Mesothelial cell of epicardium (in vitro differentiated cells): Measurements from ENCODE around the gene KRTAP5-9. TPM values are rescaled to one million over a fixed set of nuclear protein-coding genes. Genes with fewer than 3 reads are reported as not detected.
"Not testable (repeated sequence)": the region's sequence is repeated elsewhere in the genome, so short reads cannot be mapped to it uniquely, and the experiment has no call there.

Source experiments
- DNase-seq, 2 experiments: peaks; one replicate each; pipeline ENCODE4 v3.0.0; 2021; ENCODE audit warnings: low spot score in 2 of 2; ENCODE audit not compliant: unreplicated experiment in 2 of 2
- H3K27ac Mint-ChIP-seq: 2 replicates; pipeline ENCODE4 v1.8.0; 2021; ENCODE audit warnings: mixed read lengths
- H3K27me3 Mint-ChIP-seq: 2 replicates; pipeline ENCODE4 v1.8.0; 2021; ENCODE audit warnings: low read depth, mixed read lengths
- H3K36me3 Mint-ChIP-seq: 2 replicates; pipeline ENCODE4 v1.8.0; 2021; ENCODE audit warnings: mixed read lengths
- H3K4me1 Mint-ChIP-seq: 2 replicates; pipeline ENCODE4 v1.8.0; 2021; ENCODE audit warnings: mixed read lengths
- H3K4me3 Mint-ChIP-seq: 2 replicates; pipeline ENCODE4 v1.8.0; 2021; ENCODE audit warnings: mild to moderate bottlenecking, moderate library complexity, mixed read lengths
- H3K9me3 Mint-ChIP-seq: 2 replicates; pipeline ENCODE4 v1.8.0; 2021; ENCODE audit warnings: mixed read lengths
- CTCF ChIP-seq: fragments of 200-600 bp; sonication (generic); IDR thresholded peaks from one replicate; pipeline ENCODE4 v1.5.0; 2021; ENCODE audit warnings: antibody characterized with exemption; ENCODE audit not compliant: unreplicated experiment
- total RNA-seq: library from RNA; stranded (reverse); gene quantifications from 3 replicates; pipeline ENCODE4 v1.2.1, GENCODE V29; 2021

Gene KRTAP5-9
- total RNA-seq, 1 donor from 2014 or later, result 0.65 TPM

- Mint-ChIP-seq H3K4me3 (no peak overlapping the region), H3K36me3 (no peaks in the 10 kb centered on the region), H3K4me1 (no peaks in the 10 kb centered on the region), H3K27ac (no peak overlapping the region), H3K27me3 (peaks cover 3% of the 10 kb centered on the region), H3K9me3 (peaks cover 3% of the 10 kb centered on the region)
- TF ChIP-seq CTCF, result no peak
- no peak for DNase-seq
These were observed 20.5 kb upstream of the KRTAP5-9 start for GRCh38 chr11:71527576-71528210.

- DNase-seq, result no peak
- no peak for TF ChIP-seq CTCF
- H3K27me3 Mint-ChIP-seq, result peaks cover 3% of the 10 kb centered on the region
- no peaks in the 10 kb centered on the region for H3K36me3 Mint-ChIP-seq
- H3K27ac Mint-ChIP-seq, result no peak overlapping the region
- H3K4me3 Mint-ChIP-seq, result no peak overlapping the region
- H3K4me1 Mint-ChIP-seq, result peaks cover 8% of the 10 kb centered on the region
- H3K9me3 Mint-ChIP-seq, result no peaks in the 10 kb centered on the region
These were observed 17.6 kb upstream of the KRTAP5-9 start for GRCh38 chr11:71530602-71531001.

- H3K27ac Mint-ChIP-seq, result no peak overlapping the region
- no peak for TF ChIP-seq CTCF
- H3K4me1 Mint-ChIP-seq, result peaks cover 8% of the 10 kb centered on the region
- no peak overlapping the region for H3K4me3 Mint-ChIP-seq
- no peaks in the 10 kb centered on the region for H3K9me3 Mint-ChIP-seq
- no peaks in the 10 kb centered on the region for H3K36me3 Mint-ChIP-seq
- DNase-seq, result no peak
- H3K27me3 Mint-ChIP-seq, result no peaks in the 10 kb centered on the region
These were observed 16.1 kb upstream of the KRTAP5-9 start for GRCh38 chr11:71532036-71532610.

GRCh38 chr11:71534711-71535608 lies 13.3 kb upstream of the KRTAP5-9 start:
- H3K4me3 Mint-ChIP-seq, H3K27me3 Mint-ChIP-seq, H3K36me3 Mint-ChIP-seq, H3K9me3 Mint-ChIP-seq: not testable (repeated sequence)
- peaks cover 10% of the 10 kb centered on the region for H3K4me1 Mint-ChIP-seq
- peak in 1 of 2 experiments; percentile 20 for DNase-seq
- H3K27ac Mint-ChIP-seq, result peak overlapping the region; percentile 5

GRCh38 chr11:71535825-71536224 lies 12.4 kb upstream of the KRTAP5-9 start:
- no peaks in the 10 kb centered on the region for H3K36me3 Mint-ChIP-seq
- DNase-seq, result no peak
- peaks cover 10% of the 10 kb centered on the region for H3K4me1 Mint-ChIP-seq
- TF ChIP-seq CTCF, result no peak
- peaks cover 3% of the 10 kb centered on the region for H3K9me3 Mint-ChIP-seq
- H3K27ac Mint-ChIP-seq, result no peak overlapping the region
- H3K27me3 Mint-ChIP-seq, result no peaks in the 10 kb centered on the region
- H3K4me3 Mint-ChIP-seq, result no peak overlapping the region

GRCh38 chr11:71537537-71537936 lies 10.7 kb upstream of the KRTAP5-9 start:
- no peak for TF ChIP-seq CTCF
- Mint-ChIP-seq H3K9me3 (peaks cover 11% of the 10 kb centered on the region), H3K36me3 (no peaks in the 10 kb centered on the region), H3K4me1 (peaks cover 10% of the 10 kb centered on the region), H3K27ac (no peak overlapping the region), H3K27me3 (no peaks in the 10 kb centered on the region), H3K4me3 (no peak overlapping the region)
- DNase-seq, result no peak

- not testable (repeated sequence) for H3K27me3 Mint-ChIP-seq, DNase-seq, H3K27ac Mint-ChIP-seq, H3K4me3 Mint-ChIP-seq, H3K36me3 Mint-ChIP-seq
- Mint-ChIP-seq H3K9me3 (peaks cover 11% of the 10 kb centered on the region), H3K4me1 (peaks cover 13% of the 10 kb centered on the region)
These were observed 10.1 kb upstream of the KRTAP5-9 start, which contains the start of gene KRTAP5-8 for GRCh38 chr11:71537977-71538665. Gene KRTAP5-8 (plus strand): TSS chr11:71538025. CDS start chr11:71538056, 31 bp downstream.
